HL-60/S4 (cell line): ENCODE results near the gene ALG6.
"Not testable (repeated sequence)": the region's sequence is repeated elsewhere in the genome, so short reads cannot be mapped to it uniquely, and the experiment has no call there.

Experiments
- in situ Hi-C: fragments of 300-500 bp; cut with MboI; formaldehyde crosslinking; loops from 2 replicates; pipeline ENCODE4 v1.14.3; 2022; ENCODE audit warnings: low sequenced_read_pairs

ALG6 gene

DNA sequence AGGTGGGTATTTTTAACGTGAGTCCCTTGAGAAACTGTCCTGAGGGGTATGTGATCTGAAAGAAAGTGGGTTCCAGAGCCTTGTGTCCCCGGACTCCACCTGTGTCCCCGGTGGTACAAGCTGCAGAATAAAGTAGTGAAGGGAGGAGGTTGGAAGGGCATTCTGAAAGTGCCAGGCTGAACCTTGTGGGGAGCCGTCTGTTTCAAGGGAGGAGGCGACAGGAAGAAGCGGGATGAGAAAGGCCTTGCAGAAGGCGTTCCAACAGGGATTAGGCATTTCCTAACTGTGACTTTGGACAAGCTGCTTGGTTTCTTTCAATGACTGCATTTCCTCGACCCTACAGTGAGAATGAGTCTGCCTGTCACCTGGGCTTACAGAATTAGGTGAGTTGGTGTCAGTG, 39.3 kb upstream of the ALG6 start:
- in situ Hi-C loops = no loop called here

DNA sequence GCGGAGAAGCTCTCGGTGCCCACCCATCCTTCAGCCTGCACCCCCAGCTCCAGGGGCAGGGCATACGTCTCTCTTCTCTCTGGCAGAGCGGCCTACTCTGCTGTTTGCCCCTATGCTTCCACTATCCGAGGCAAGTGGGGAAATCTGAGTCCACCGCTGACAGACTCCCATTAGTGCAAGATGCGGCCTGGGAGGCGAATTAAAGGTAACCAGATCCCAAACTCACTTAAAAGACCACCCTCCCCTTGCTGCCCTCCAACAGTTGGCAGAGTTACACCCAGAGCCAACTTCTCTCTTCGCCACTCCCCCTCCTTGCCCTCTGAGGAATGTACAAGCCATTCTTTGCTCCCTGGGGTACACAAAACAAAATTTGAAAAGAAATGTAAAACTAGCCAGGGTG, 38.6 kb upstream of the ALG6 start:
- in situ Hi-C loops = no loop called here

GRCh38 chr1:63329621-63330330, 37.7 kb upstream of the ALG6 start:
- in situ Hi-C loops = no loop called here

- in situ Hi-C loops = no loop called here
These were observed 37.0 kb upstream of the ALG6 start for GRCh38 chr1:63330331-63330916.

DNA sequence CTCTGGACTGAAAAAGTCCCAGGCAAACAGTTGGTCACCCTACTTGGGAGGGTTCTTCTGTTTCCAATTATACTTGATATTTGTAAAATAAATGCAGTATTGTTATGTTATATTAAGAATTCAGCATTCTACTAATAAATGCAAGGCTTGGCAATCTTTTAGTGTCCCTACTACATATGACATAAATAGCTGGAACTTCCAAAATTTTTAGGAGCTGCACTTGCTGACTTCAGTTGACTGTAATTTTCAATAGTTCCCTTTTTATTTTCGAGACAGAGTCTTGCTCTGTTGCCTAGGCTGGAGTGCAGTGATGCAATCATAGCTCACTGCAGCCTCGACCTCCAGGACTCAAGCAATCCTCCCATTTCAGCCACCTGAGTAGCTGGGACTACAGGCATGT, 25.0 kb upstream of the ALG6 start:
- in situ Hi-C loops = no loop called here

- in situ Hi-C loops = no loop called here
These were observed 23.5 kb upstream of the ALG6 start for GRCh38 chr1:63343922-63344321.

DNA sequence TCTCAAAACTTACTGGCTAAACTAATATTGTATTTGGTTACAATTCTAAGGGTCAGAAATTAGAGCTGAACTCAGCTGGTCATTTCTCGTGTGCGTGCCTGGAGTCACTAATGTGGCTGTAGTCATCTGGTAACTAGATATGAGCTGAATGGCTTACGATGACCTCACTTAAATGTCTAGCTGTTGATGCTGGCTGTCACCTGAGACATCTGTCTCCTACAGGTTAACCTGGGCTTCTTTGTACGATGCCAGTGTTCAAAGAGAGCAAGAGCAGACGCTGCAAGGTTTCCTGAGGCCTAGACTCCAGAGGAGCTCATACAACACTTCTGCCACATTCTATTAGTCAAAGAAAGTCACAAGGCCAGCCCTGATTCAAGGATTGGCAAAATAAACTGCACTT, 17.1 kb upstream of the ALG6 start:
- in situ Hi-C loops = no loop called here

GRCh38 chr1:63352736-63353135, 14.7 kb upstream of the ALG6 start:
- in situ Hi-C loops = no loop called here

DNA sequence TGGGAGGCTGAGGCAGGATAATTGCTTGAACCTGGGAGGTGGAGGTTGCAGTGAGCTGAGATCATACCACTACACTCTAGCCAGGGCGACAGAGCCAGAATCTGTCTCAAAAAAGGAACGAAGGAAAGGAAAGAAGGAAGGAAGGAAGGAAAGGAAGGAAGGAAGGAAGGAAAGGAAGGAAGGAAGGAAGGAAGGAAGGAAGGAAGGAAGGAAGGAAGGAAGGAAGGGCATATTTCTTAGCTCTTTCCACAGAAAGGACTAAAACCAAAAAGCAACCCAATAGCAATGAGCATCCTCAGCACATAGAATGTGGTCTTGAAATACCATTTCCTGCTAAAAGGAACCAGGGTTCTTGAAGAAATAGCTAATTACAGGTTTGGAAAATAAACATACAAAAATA, 11.2 kb upstream of the ALG6 start:
- in situ Hi-C loops = not testable (repeated sequence)

DNA sequence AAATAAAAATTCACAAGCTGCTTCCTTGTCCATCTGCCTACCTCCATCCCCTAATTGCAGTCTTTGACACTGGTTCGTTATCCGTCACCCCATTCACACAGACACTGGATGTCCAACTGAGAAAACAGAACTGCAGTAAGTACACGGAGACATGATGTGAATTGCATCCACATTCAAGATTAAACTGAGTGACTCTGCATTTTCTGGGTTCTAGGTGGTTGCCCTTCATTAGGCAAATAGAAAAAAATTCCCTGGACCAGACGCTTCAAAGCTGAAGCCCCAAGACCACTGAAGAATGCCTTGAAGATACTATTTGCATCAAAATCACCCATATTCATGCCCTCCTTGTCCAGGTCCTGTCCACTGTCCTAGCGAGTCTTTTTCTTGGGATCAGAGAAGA, 7.9 kb upstream of the ALG6 start:
- in situ Hi-C loops = no loop called here

DNA sequence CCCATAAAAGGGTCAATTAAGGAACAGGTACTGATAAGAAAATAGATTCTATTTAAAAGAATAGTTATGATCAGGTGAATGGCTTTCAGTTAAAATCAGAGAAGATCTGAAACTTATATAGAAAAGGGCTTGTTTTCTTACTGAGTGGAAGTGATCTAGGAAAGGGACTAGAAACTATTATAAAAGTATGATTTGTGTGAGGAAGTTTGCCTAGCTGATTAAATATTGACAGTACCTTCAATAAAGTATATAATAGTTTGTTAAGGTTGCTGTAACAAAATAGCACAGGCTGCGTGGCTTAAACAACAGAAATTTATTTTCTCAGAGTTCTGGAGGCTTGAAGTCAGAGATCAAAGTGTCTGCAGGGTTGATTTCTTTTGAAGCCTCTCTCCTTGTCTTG, 5.4 kb upstream of the ALG6 start:
- in situ Hi-C loops = no loop called here

GRCh38 chr1:63362578-63362977, 4.8 kb upstream of the ALG6 start:
- in situ Hi-C loops = no loop called here

DNA sequence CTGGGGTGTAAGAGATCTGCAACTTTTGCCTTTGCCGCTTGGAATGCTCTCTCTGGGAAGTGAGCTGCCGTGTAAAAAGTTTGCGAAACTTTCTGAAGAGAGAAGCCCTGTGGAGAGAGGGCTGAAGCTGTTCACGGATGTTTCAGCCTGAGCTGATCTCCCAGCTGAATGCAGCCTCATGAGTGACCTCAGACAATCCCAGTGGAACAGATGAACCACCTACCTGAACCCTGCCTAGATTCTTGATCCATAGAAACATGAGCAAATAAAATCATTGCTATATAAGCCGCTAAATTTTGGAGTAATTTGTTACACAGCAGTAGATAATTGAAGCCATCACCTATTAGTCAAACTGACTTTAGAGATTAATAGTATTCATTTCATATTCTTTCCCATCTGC, 4.4 kb upstream of the ALG6 start:
- in situ Hi-C loops = no loop called here

DNA sequence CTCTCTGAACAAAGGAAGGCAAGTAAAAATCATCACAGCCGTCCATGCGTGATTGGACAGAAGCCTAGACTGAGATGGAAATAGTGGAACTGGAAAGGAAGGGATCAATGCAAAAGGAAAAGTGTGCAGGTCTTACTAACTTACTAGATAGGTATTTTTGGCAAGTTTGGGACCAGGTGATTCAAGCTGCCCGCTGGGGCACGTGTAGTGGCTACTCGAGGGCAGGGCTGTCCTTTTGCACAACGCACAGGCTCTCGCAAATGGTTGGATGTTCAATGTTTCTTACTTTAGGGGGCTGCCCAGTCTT, 566 bp upstream of the ALG6 start:
- in situ Hi-C loops = no loop called here

DNA sequence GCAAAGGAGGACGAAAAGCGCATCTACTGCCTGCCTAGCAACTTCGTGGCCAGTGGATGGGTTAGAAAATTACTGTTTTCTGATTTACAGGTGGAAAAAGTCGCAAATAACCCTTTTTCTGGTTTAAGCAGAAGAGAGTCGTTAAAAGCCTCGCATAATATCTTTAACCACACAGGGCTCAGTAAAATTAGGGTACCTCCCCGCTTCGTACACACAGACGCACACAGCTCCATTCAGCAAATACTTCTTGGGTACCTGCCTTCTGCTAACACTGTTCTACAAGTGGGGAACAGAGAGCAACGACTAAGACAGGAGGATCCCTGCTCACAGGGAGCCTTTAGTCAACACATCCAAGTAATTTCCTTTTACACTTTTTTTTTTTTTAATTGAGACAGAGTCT, 704 bp downstream of the ALG6 start:
- in situ Hi-C loops = no loop called here

- in situ Hi-C loops = no loop called here
These were observed 12.2 kb downstream of the ALG6 start for GRCh38 chr1:63379583-63379982.

- in situ Hi-C loops = no loop called here
These were observed 14.3 kb downstream of the ALG6 start for GRCh38 chr1:63381741-63382140.

DNA sequence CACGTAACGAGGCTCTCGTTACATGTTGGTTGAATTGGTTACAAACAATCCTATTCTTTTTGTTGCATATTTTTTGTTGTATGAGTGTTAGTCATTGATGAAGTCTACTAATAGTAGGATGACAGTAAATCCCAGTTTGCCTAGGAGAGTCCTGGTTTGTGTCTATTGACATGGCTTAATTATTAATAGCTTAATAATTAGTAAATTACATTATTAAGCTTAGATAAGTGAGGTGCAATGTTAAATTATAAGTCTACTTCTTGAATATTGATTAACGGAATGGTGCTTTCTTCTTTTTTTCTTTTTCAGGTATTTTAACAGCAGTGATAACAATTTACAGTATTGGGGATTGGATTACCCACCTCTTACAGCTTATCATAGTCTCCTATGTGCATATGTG, 34.5 kb downstream of the ALG6 start:
- in situ Hi-C loops = no loop called here

DNA sequence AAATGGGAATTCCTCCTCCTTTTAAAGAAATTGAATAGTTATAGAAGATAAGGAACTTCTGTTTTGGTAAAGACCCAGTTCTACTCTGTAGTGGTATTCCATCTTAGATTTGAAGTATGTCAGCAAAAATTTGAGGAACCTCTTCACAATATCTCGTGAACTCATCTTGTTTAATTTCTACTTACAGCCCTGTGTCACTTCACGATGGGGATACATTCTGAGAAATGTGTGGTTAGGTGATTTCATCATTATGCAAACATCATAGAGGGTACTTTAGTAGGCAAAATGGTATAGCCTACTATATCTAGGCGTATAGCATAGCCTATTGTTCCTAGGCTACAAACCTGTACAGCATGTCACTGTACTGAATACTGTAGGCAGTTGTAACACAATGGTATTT, 36.0 kb downstream of the ALG6 start:
- in situ Hi-C loops = no loop called here

DNA sequence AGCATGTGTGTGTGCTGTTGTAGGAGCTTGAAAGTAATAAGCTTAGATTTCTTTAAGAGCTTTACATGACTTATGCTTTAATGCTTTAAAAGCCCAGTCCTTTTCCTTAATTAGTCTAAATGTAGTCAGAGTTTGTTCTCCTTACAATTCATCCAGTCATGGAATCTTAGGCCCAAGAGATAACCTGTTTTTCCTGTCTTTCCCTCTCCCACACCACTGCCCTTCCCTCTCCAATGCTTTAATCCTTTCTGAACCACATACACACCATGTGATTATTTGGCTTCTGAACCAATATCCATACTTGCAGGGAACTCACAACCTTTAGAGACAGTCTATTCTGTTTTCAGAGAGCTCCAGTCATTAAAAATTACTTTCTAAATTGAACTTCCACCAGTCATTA, 37.6 kb downstream of the ALG6 start:
- in situ Hi-C loops = no loop called here

DNA sequence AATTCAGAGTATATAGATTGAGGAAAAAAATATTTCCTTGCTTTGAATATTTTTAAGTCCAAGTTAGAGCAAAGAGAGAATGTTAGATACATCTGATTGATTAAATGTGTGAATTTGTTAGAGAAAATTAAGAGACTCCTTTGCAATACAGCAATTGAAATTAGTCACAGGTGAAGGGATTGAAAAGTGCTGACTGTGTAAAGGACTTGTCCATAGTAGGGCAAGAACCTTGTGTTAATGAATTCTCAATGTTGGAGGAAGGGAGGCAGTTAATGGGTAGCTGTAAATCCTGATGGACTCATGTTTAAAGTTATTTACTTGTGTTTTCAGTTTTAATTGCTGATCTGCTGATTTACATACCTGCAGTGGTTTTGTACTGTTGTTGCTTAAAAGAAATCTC, 38.6 kb downstream of the ALG6 start:
- in situ Hi-C loops = no loop called here

DNA sequence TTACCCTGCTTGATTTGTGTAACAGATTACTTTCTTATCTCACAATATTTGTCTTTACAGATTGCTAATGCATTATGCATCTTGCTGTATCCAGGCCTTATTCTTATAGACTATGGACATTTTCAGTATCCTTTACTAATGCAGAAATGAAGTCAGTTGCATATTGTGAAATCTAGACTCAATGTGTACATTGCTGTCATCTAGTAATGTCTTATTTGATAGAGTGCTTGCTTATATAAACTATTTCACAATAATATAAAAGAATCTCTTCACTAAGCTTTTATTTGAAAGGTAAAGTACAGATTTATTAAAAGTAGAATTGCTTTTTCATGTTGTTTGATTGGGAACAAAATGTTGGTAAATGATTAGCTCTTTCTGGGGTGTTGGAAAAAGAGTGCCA, 39.6 kb downstream of the ALG6 start:
- in situ Hi-C loops = no loop called here

- in situ Hi-C loops = no loop called here
These were observed 40.9 kb downstream of the ALG6 start for GRCh38 chr1:63408331-63408730.
